Tibial nerve (tissue), 4 donors: ENCODE data around the gene CCDC57.
"Not testable (repeated sequence)": the region's sequence is repeated elsewhere in the genome, so short reads cannot be mapped to it uniquely, and the experiment has no call there.

Experiments
- EP300 ChIP-seq, 2 donors: sonication (generic); formaldehyde crosslinking; IDR thresholded peaks; one replicate each; pipeline ENCODE4 v1.6.1; 2017; ENCODE audit warnings: antibody characterized with exemption in 2 of 2, mild to moderate bottlenecking in 1 of 2
- POLR2A ChIP-seq, 2 donors: fragments of 450-650 bp; IDR thresholded peaks; one replicate each; pipeline ENCODE4 v1.6.1; 2017; ENCODE audit warnings: antibody characterized with exemption in 2 of 2, mild to moderate bottlenecking in 2 of 2, moderate library complexity in 2 of 2
- TF ChIP-seq, protein P1 (sequence below), 5 experiments: fragments of 200-600 bp in 3 of 5; fragments of 450-650 bp in 2 of 5; sonication (generic) in 3 of 5; IDR thresholded peaks; one replicate each; pipeline ENCODE4 v1.5.1; 2016 to 2019; ENCODE audit warnings: antibody characterized with exemption in 5 of 5, mild to moderate bottlenecking in 3 of 5, moderate library complexity in 2 of 5

DNA sequence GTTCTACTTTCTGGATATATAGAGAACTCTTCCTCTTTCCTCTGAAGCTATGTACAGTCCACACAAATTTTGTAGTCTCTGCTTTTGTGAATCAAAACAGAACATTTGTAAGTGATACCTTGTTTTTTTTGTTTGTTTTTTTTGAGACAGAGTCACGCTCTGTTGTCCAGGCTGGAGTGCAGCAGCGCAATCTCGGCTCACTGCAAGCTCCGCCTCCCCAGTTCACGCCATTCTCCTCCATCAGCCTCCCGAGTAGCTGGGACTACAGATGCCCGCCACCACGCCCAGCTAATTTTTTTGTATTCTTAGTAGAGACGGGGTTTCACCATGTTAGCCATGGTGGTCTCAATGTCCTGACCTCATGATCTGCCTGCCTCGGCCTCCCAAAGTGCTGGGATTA is 72.7 kb downstream of the CCDC57 start:
- TF ChIP-seq, protein P1, sequence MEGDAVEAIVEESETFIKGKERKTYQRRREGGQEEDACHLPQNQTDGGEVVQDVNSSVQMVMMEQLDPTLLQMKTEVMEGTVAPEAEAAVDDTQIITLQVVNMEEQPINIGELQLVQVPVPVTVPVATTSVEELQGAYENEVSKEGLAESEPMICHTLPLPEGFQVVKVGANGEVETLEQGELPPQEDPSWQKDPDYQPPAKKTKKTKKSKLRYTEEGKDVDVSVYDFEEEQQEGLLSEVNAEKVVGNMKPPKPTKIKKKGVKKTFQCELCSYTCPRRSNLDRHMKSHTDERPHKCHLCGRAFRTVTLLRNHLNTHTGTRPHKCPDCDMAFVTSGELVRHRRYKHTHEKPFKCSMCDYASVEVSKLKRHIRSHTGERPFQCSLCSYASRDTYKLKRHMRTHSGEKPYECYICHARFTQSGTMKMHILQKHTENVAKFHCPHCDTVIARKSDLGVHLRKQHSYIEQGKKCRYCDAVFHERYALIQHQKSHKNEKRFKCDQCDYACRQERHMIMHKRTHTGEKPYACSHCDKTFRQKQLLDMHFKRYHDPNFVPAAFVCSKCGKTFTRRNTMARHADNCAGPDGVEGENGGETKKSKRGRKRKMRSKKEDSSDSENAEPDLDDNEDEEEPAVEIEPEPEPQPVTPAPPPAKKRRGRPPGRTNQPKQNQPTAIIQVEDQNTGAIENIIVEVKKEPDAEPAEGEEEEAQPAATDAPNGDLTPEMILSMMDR (IDR thresholded peaks at IDR 0.05), result not testable (repeated sequence)
- TF ChIP-seq POLR2A, EP300 (IDR thresholded peaks at IDR 0.05): not testable (repeated sequence)
